H1 (cell line): ENCODE results near the gene SVEP1. TPM values are rescaled to one million over a fixed set of nuclear protein-coding genes. Genes with fewer than 3 reads are reported as not detected.
A peak's percentile ranks its signal among the peaks of the same experiment; 100 is the strongest.

ENCODE experiments used
- CTCF ChIA-PET: fragments of 300-600 bp; sonication (Branson Sonifier 250); formaldehyde crosslinking; loops from one replicate; lab custom pipeline; 2021; ENCODE audit not compliant: partially characterized antibody; lab: Charles Lee
- POLR2A ChIA-PET: fragments of 300-600 bp; sonication (Branson Sonifier 250); formaldehyde crosslinking; loops from one replicate; lab custom pipeline; 2021; ENCODE audit warnings: inconsistent platforms; ENCODE audit not compliant: partially characterized antibody; lab: Charles Lee
- DNase-seq, 2 experiments: peaks; one replicate each; pipeline versions ENCODE4 v3.0.0 to v3.0.0-alpha.2; 2010 to 2022; ENCODE audit warnings: low spot score in 2 of 2, low read depth in 1 of 2, mixed read lengths in 1 of 2
- FAIRE-seq: peaks from 2 replicates; lab custom pipeline; 2011; peaks lifted over from hg19 to GRCh38; lab: Jason Lieb, UNC
- H2AFZ ChIP-seq: 2 replicates; pipeline ENCODE4 v1.8.1; 2012; ENCODE audit warnings: low read length, inconsistent platforms
- H2AK5ac ChIP-seq: 2 replicates; pipeline ENCODE4 v1.6.1; 2013; ENCODE audit warnings: low read depth, low read length
- H2BK120ac ChIP-seq: replicated peaks from 2 replicates; pipeline ENCODE3; 2013; ENCODE audit warnings: low read depth, low read length, inconsistent platforms
- H2BK12ac ChIP-seq: 2 replicates; pipeline ENCODE4 v1.6.1; 2013; ENCODE audit warnings: low read depth, low read length
- H2BK15ac ChIP-seq: 2 replicates; pipeline ENCODE4 v1.6.1; 2013; ENCODE audit warnings: low read length
- H2BK20ac ChIP-seq: 2 replicates; pipeline ENCODE4 v1.6.1; 2013; ENCODE audit warnings: low read length
- H2BK5ac ChIP-seq: 2 replicates; pipeline ENCODE4 v1.6.1; 2013; ENCODE audit warnings: low read depth, low read length
- H3K14ac ChIP-seq: 2 replicates; pipeline ENCODE4 v1.6.1; 2013; ENCODE audit warnings: inconsistent platforms; ENCODE audit not compliant: insufficient read length
- H3K18ac ChIP-seq: 2 replicates; pipeline ENCODE4 v1.6.1; 2013; ENCODE audit warnings: low read length; ENCODE audit errors: extremely low read depth
- H3K23ac ChIP-seq: 2 replicates; pipeline ENCODE4 v1.6.1; 2013; ENCODE audit warnings: inconsistent platforms; ENCODE audit not compliant: insufficient read length
- H3K23me2 ChIP-seq: 2 replicates; pipeline ENCODE4 v1.6.1; 2013; ENCODE audit warnings: low read depth, low read length
- H3K27ac ChIP-seq: 2 replicates; pipeline ENCODE4 v1.6.1; 2011; ENCODE audit warnings: low read depth, low read length, inconsistent platforms
- H3K27me3 ChIP-seq, 4 experiments: replicated peaks in 1 of 4; 1 replicate in 1 of 4; 2 replicates in 3 of 4; pipeline versions ENCODE4 v1.6.1 to v1.8.1; 2011 to 2013; ENCODE audit warnings: low read length in 3 of 4, mild to moderate bottlenecking in 3 of 4, inconsistent platforms in 2 of 4, mixed read lengths in 2 of 4, moderate library complexity in 1 of 4; ENCODE audit not compliant: control insufficient read depth in 3 of 4, insufficient read depth in 3 of 4; ENCODE audit errors: extremely low read depth in 1 of 4
- H3K36me3 ChIP-seq, 4 experiments: 2 replicates each; pipeline versions ENCODE4 v1.6.1 to v1.8.1; 2011 to 2013; ENCODE audit warnings: mild to moderate bottlenecking in 4 of 4, low read length in 3 of 4, moderate library complexity in 2 of 4, control low read depth in 1 of 4, inconsistent platforms in 1 of 4; ENCODE audit not compliant: insufficient read depth in 4 of 4, control insufficient read depth in 2 of 4
- H3K4ac ChIP-seq: replicated peaks from 2 replicates; pipeline ENCODE3; 2013; ENCODE audit warnings: low read length, low read depth, mixed read lengths, inconsistent platforms; ENCODE audit not compliant: insufficient read length
- H3K4me1 ChIP-seq, 4 experiments: replicated peaks in 1 of 4; 1 replicate in 1 of 4; 2 replicates in 3 of 4; pipeline versions ENCODE4 v1.6.1 to v1.8.1; 2011 to 2013; ENCODE audit warnings: low read length in 3 of 4, inconsistent platforms in 2 of 4, mixed read lengths in 1 of 4; ENCODE audit not compliant: insufficient read depth in 4 of 4, control insufficient read depth in 3 of 4
- H3K4me2 ChIP-seq, 2 experiments: 2 replicates each; pipeline versions ENCODE4 v1.6.1 to v1.8.1; 2011 to 2013; ENCODE audit warnings: low read depth in 2 of 2, low read length in 2 of 2, control low read depth in 1 of 2, inconsistent platforms in 1 of 2, mild to moderate bottlenecking in 1 of 2; ENCODE audit not compliant: insufficient read depth in 1 of 2
- H3K4me3 ChIP-seq, 4 experiments: fragments of 200-600, 300-600 bp in 1 of 4; sonication (generic), shearing (Covaris generic), sonication (Bioruptor Twin) in 1 of 4; 2 replicates each; pipeline versions ENCODE4 v1.5.1 to v1.8.1; 2011 to 2016; ENCODE audit warnings: low read length in 4 of 4, low read depth in 3 of 4, control low read depth in 2 of 4, inconsistent platforms in 2 of 4, mild to moderate bottlenecking in 2 of 4, mixed read lengths in 1 of 4, moderate library complexity in 1 of 4; ENCODE audit not compliant: insufficient read depth in 2 of 4; ENCODE audit errors: extremely low read depth in 1 of 4
- H3K56ac ChIP-seq: replicated peaks from 2 replicates; pipeline ENCODE3; 2013; ENCODE audit warnings: low read depth, mild to moderate bottlenecking, mixed read lengths, low read length, inconsistent platforms; ENCODE audit not compliant: insufficient read length
- H3K79me1 ChIP-seq: 2 replicates; pipeline ENCODE4 v1.6.1; 2013; ENCODE audit warnings: low read depth, low read length, control low read depth
- H3K79me2 ChIP-seq, 2 experiments: 2 replicates each; pipeline versions ENCODE4 v1.6.1 to v1.8.1; 2012 to 2013; ENCODE audit warnings: low read length in 2 of 2, mild to moderate bottlenecking in 2 of 2, inconsistent platforms in 1 of 2; ENCODE audit not compliant: insufficient read depth in 2 of 2, control insufficient read depth in 1 of 2
- H3K9ac ChIP-seq, 4 experiments: replicated peaks in 1 of 4; 1 replicate in 1 of 4; 2 replicates in 3 of 4; pipeline versions ENCODE4 v1.6.1 to v1.8.1; 2011 to 2013; ENCODE audit warnings: low read depth in 3 of 4, low read length in 3 of 4, control low read depth in 2 of 4, mild to moderate bottlenecking in 2 of 4, moderate library complexity in 2 of 4, inconsistent platforms in 1 of 4; ENCODE audit errors: extremely low read depth in 1 of 4
- H3K9me3 ChIP-seq, 2 experiments: 2 replicates each; pipeline versions ENCODE4 v1.6.1 to v1.8.1; 2012 to 2013; ENCODE audit warnings: mild to moderate bottlenecking in 2 of 2, moderate library complexity in 2 of 2, control low read depth in 1 of 2, inconsistent platforms in 1 of 2, low read depth in 1 of 2, low read length in 1 of 2, mixed read lengths in 1 of 2; ENCODE audit not compliant: insufficient read depth in 2 of 2
- H4K20me1 ChIP-seq, 2 experiments: replicated peaks in 1 of 2; 2 replicates each; pipeline versions ENCODE3 to v1.8.1; 2011 to 2013; ENCODE audit warnings: inconsistent platforms in 2 of 2, low read length in 2 of 2, mild to moderate bottlenecking in 1 of 2; ENCODE audit not compliant: insufficient read depth in 2 of 2, control insufficient read depth in 1 of 2
- H4K5ac ChIP-seq: 2 replicates; pipeline ENCODE4 v1.6.1; 2013; ENCODE audit warnings: low read length, low read depth, mixed read lengths, inconsistent platforms; ENCODE audit not compliant: insufficient read length
- H4K8ac ChIP-seq: 2 replicates; pipeline ENCODE4 v1.8.0; 2013; ENCODE audit warnings: mild to moderate bottlenecking, moderate library complexity, low read length, inconsistent platforms; ENCODE audit not compliant: insufficient read depth; ENCODE audit errors: extremely low read depth
- H4K91ac ChIP-seq: replicated peaks from 2 replicates; pipeline ENCODE3; 2013; ENCODE audit warnings: low read length, mixed read lengths, inconsistent platforms; ENCODE audit not compliant: insufficient read length
- CBX8 ChIP-seq: fragments of 300-800, 300-1000 bp; sonication (generic); IDR thresholded peaks from 2 replicates; pipeline ENCODE4 v1.7.1; 2016; ENCODE audit warnings: low read depth, low read length, borderline replicate concordance
- GTF2F1 ChIP-seq: IDR thresholded peaks from 2 replicates; pipeline ENCODE4 v1.6.1; 2012; ENCODE audit warnings: low read depth, low read length, improper control_type of control experiment, borderline replicate concordance
- RNF2 ChIP-seq: fragments of 200-900, 300-1000 bp; sonication (generic); IDR thresholded peaks from 2 replicates; pipeline ENCODE4 v1.7.1; 2016; ENCODE audit warnings: borderline replicate concordance, low read depth, mild to moderate bottlenecking, antibody characterized with exemption, low read length; ENCODE audit not compliant: poor library complexity, severe bottlenecking; ENCODE audit errors: missing control alignments
- WGBS, 2 experiments: shearing (Covaris generic) in 1 of 2; methylation state at CpG; one replicate each; pipeline versions ENCODE4 v1.1.6 to v1.1.7; 2013 to 2015; ENCODE audit warnings: low lambda C conversion rate in 2 of 2, mixed read lengths in 2 of 2, inconsistent platforms in 1 of 2, low coverage in 1 of 2, missing lambda C conversion rate in 1 of 2; ENCODE audit not compliant: insufficient replicate concordance in 2 of 2, insufficient coverage in 1 of 2, insufficient read length in 1 of 2; ENCODE audit errors: extremely low coverage in 1 of 2, missing lambda C conversion rate in 1 of 2; 5-methylcytosine and 5-hydroxymethylcytosine counted together
- polyA plus RNA-seq, 7 experiments: library from polyadenylated mRNA; depleted of rRNA in 3 of 7; stranded (reverse) in 5 of 7; unstranded in 2 of 7; fragments of >200 nt in 5 of 7; fragments of 200-250 nt in 2 of 7; gene quantifications; 1 replicate in 5 of 7; 2 replicates in 1 of 7; 4 replicates in 1 of 7; pipeline versions ENCODE4 v1.2.1 to v1.2.3, GENCODE V29; 2011 to 2013; ENCODE audit warnings: missing spikeins in 2 of 7, mixed read lengths in 2 of 7
- total RNA-seq: library from RNA; stranded (reverse); fragmentation: NEBNext Ultra II Directional; extraction: Animal tissue kit (Norgen Biotek cat#: 25700); gene quantifications from 2 replicates; pipeline ENCODE4 v1.2.1, GENCODE V29; 2021
- TF ChIP-seq, protein P1 (sequence below): IDR thresholded peaks from 2 replicates; pipeline ENCODE4 v1.6.1; 2011; ENCODE audit warnings: low read length, improper control_type of control experiment

SVEP1 gene
- total and polyA plus RNA-seq, 2 of the 8 experiments (the other 6 are each of a cell fraction or from before 2014, with no cell fraction given) = 0.11 to 0.37 TPM

DNA sequence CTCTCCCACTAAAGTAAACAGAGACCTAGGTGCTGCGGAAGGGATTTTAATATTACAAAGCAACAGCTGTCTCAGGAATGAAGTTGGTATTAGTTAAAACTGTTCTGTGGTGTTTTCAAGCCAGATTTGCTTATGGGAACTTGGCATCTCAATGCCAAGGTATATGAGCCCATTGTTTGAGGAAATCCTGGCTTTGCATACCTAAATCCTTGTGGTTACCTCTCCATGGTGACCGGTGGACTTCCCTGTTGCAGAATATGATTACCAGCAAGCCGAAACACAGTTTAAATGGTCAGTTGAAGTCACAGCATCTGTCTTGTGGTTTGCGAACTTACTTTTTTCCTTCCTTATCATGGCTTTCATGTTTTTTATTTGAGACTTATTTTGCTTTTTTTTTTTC is 179.6 kb downstream of the SVEP1 start:
- Histone ChIP-seq H3K79me1 (no peaks in the 10 kb centered on the region), H3K9me3 (no peaks in the 10 kb centered on the region), H2BK12ac (no peak overlapping the region), H4K91ac (no peak overlapping the region), H2BK120ac (no peak overlapping the region), H3K4me1 (no peaks in the 10 kb centered on the region), H2AK5ac (no peak overlapping the region), H2BK5ac (no peak overlapping the region), H3K14ac (no peak overlapping the region), H2BK20ac (no peak overlapping the region), H3K27me3 (no peaks in the 10 kb centered on the region), H3K4me3 (no peak overlapping the region), H3K18ac (no peak overlapping the region), H3K4ac (no peak overlapping the region), H3K23ac (no peak overlapping the region), H3K4me2 (no peak overlapping the region), H3K9ac (no peak overlapping the region), H4K5ac (no peak overlapping the region), H2AFZ (peak overlapping the region; percentile 17; the same call in 1 of the 2 replicates), H4K20me1 (no peaks in the 10 kb centered on the region), H2BK15ac (no peak overlapping the region), H3K27ac (no peak overlapping the region), H3K23me2 (no peaks in the 10 kb centered on the region), H3K36me3 (no peaks in the 10 kb centered on the region), H3K56ac (no peak overlapping the region), H4K8ac (no peak overlapping the region), H3K79me2 (no peaks in the 10 kb centered on the region)
- DNase-seq = no peak
- ChIA-PET CTCF (interaction anchor here (1.4 kb wide), 1 partner anchor 217 kb away, joined by 3 read pairs; no protein-coding TSS in a partner anchor), POLR2A (no interaction called here)
- WGBS, 2 experiments = 74% methylated on average over 4 of the region's 4 CpGs; no CpG with 5 or more reads in 1 of the 2 experiments
- FAIRE-seq = no peak
- no peak for TF ChIP-seq GTF2F1
- TF ChIP-seq, protein P1, sequence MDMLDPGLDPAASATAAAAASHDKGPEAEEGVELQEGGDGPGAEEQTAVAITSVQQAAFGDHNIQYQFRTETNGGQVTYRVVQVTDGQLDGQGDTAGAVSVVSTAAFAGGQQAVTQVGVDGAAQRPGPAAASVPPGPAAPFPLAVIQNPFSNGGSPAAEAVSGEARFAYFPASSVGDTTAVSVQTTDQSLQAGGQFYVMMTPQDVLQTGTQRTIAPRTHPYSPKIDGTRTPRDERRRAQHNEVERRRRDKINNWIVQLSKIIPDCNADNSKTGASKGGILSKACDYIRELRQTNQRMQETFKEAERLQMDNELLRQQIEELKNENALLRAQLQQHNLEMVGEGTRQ = no peak
- no peak for TF ChIP-seq CBX8
- TF ChIP-seq RNF2 = no peak
